Measurements from ENCODE around the gene CEP112. TPM values are rescaled to one million over a fixed set of nuclear protein-coding genes. Genes with fewer than 3 reads are reported as not detected.

CEP112 gene
- total and polyA plus RNA-seq, 2 of the 13 experiments (the other 11 are each of a cell fraction or from before 2014, with no cell fraction given): 1.2 to 3.4 TPM

DNA sequence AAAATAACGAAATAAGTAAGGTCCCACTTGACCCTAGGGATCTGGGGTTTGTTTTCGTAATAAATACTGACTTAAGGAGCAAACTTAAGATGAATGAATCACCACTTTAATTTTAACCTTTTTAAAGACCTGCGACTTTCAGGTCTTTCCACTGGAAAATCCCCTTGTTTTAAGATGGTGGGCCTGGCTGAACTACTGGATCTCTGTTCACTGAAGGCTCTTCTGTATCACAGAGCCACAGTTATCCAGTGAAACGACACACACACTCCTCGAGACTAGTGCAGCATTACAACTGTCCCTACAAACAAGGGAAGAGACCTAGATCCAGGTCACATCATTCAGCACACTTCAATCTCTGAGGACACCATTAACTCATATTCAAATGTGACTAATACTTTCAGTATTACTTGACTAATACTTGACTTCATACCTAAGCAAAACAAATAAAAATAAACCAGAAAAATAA lies 299.0 kb downstream of the CEP112 start:
- ChIA-PET CTCF (ENCODE audit: low intra/inter-chr PET ratio, low total read pairs) (no interaction called here), POLR2A (no interaction called here)
- no peak overlapping the region for H3K27ac ChIP-seq (ENCODE audit: extremely low read length, insufficient read depth, low read length)
- H3K4me1 ChIP-seq (ENCODE audit: insufficient read depth, low read length): no peaks in the 10 kb centered on the region
- ATAC-seq (no peak), DNase-seq (ENCODE audit: low spot score) (no peak), FAIRE-seq (no peak)
- BruUV-seq (replicated peaks): no TSS peak
- no peak overlapping the region for H2AFZ ChIP-seq (ENCODE audit: low read length)
- no peak overlapping the region for H3K4me3 ChIP-seq (replicated peaks in 1 of 3; ENCODE audit: insufficient read depth in 1 of 3, low read depth in 2 of 3, low read length in 3 of 3)
- TF ChIP-seq ELK4 (CRISPR knock-in tag; IDR thresholded peaks at IDR 0.05; ENCODE audit: borderline replicate concordance) (no peak), CEBPZ (IDR thresholded peaks at IDR 0.05; ENCODE audit: low read length) (no peak), NFYB (CRISPR knock-in tag; IDR thresholded peaks at IDR 0.05) (no peak), RFXANK (CRISPR knock-in tag; IDR thresholded peaks at IDR 0.05) (no peak), ZNF841 (CRISPR knock-in tag; IDR thresholded peaks at IDR 0.05; ENCODE audit: borderline replicate concordance) (no peak), NCOA5 (CRISPR knock-in tag; IDR thresholded peaks at IDR 0.05) (no peak), MAFG (CRISPR knock-in tag; IDR thresholded peaks at IDR 0.05) (no peak), SNAPC2 (CRISPR knock-in tag; IDR thresholded peaks at IDR 0.05) (no peak), JUNB (CRISPR knock-in tag; IDR thresholded peaks at IDR 0.05; ENCODE audit: borderline replicate concordance) (no peak), YEATS4 (CRISPR knock-in tag; IDR thresholded peaks at IDR 0.05; ENCODE audit: borderline replicate concordance) (no peak)
- TF ChIP-seq, protein P1, sequence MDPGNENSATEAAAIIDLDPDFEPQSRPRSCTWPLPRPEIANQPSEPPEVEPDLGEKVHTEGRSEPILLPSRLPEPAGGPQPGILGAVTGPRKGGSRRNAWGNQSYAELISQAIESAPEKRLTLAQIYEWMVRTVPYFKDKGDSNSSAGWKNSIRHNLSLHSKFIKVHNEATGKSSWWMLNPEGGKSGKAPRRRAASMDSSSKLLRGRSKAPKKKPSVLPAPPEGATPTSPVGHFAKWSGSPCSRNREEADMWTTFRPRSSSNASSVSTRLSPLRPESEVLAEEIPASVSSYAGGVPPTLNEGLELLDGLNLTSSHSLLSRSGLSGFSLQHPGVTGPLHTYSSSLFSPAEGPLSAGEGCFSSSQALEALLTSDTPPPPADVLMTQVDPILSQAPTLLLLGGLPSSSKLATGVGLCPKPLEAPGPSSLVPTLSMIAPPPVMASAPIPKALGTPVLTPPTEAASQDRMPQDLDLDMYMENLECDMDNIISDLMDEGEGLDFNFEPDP (CRISPR knock-in tag; conservative IDR thresholded peaks at IDR 0.05): no peak
- no peaks in the 10 kb centered on the region for H3K9me3 ChIP-seq (ENCODE audit: low read length)
- no peaks in the 10 kb centered on the region for H4K20me1 ChIP-seq (ENCODE audit: insufficient read depth, low read length)
- no peaks in the 10 kb centered on the region for H3K27me3 ChIP-seq (ENCODE audit: control insufficient read depth in 1 of 2, insufficient read depth in 2 of 2, low read length in 2 of 2)
- WGBS (ENCODE audit: low lambda C conversion rate): 21% methylated on average over 5 of the region's 5 CpGs
- in situ Hi-C loops (cut with HindIII; ENCODE audit: extremely low pct_ligation_motif_present, low pct_unique_long_range_greater_than_20kb) (no loop called here), intact Hi-C loops (cut with micrococcal nuclease; ENCODE audit: unreplicated experiment) (no loop called here)
- H3K79me2 ChIP-seq (ENCODE audit: insufficient read depth, low read length): no peaks in the 10 kb centered on the region
- no peak overlapping the region for H3K4me2 ChIP-seq (ENCODE audit: low read depth, low read length)
- no peak overlapping the region for H3K9ac ChIP-seq (ENCODE audit: insufficient read depth, low read depth, low read length)
- no peaks in the 10 kb centered on the region for H3K36me3 ChIP-seq (replicated peaks in 1 of 2; ENCODE audit: control insufficient read depth in 1 of 2, insufficient read depth in 2 of 2, low read length in 2 of 2)

All from HepG2 (cell line).